K562 (cell line): ENCODE measurements around the gene LMOD1. TPM values are rescaled to one million over a fixed set of nuclear protein-coding genes. Genes with fewer than 3 reads are reported as not detected.

Source experiments
- ATAC-seq: fragments of 200-7000 bp; cut with Tn5 transposase; 3 replicates; pipeline ENCODE4 v1.9.1; 2020; ENCODE audit warnings: moderate library complexity
- BruUV-seq: library from RNA; stranded (reverse); fragments of 400-500 nt; replicated peaks from 2 replicates; lab custom pipeline; 2021; lab: Mats Ljungman, UMichigan
- CTCF ChIA-PET: fragments of 300-600 bp; formaldehyde crosslinking; extraction: SDS; loops from one replicate; lab custom pipeline; 2021; ENCODE audit warnings: low intra/inter-chr PET ratio; lab: Yijun Ruan, JAX
- POLR2A ChIA-PET: fragments of 300-600, 350-650 bp; sonication (Branson Sonifier 250); formaldehyde crosslinking; extraction: SDS; loops from one replicate; lab custom pipeline; 2021; ENCODE audit warnings: antibody characterized with exemption, inconsistent platforms; lab: Yijun Ruan, JAX
- DNase-seq, 4 experiments: peaks; one replicate each; pipeline versions ENCODE4 v3.0.0 to v3.0.0-alpha.2; 2011 to 2018; ENCODE audit warnings: low spot score in 3 of 4, mixed read lengths in 3 of 4; ENCODE audit errors: extremely low read depth in 1 of 4
- FAIRE-seq: peaks from 2 replicates; lab custom pipeline; 2011; peaks lifted over from hg19 to GRCh38; lab: Jason Lieb, UNC
- H2AFZ ChIP-seq: 2 replicates; pipeline ENCODE4 v1.6.0; 2011; ENCODE audit warnings: low read depth, low read length, control low read depth, inconsistent platforms
- H3K27ac ChIP-seq: fragments of 200-600 bp; 3 replicates; pipeline ENCODE4 v1.8.0; 2011; ENCODE audit warnings: low read depth, mild to moderate bottlenecking, control low read depth, inconsistent platforms, low read length, moderate library complexity, mixed read lengths; ENCODE audit errors: extremely low read depth
- H3K27me3 ChIP-seq, 2 experiments: fragments of 300-600 bp in 1 of 2; 2 replicates in 1 of 2; 3 replicates in 1 of 2; pipeline versions ENCODE4 v1.6.0 to v1.8.0; 2011; ENCODE audit warnings: inconsistent platforms in 2 of 2, low read length in 2 of 2, mild to moderate bottlenecking in 1 of 2, mixed read lengths in 1 of 2, moderate library complexity in 1 of 2; ENCODE audit not compliant: control insufficient read depth in 2 of 2, insufficient read depth in 2 of 2
- H3K36me3 ChIP-seq: fragments of 300-600 bp; 3 replicates; pipeline ENCODE4 v1.8.0; 2011; ENCODE audit warnings: mild to moderate bottlenecking, low read length, inconsistent platforms; ENCODE audit not compliant: control insufficient read depth, insufficient read depth
- H3K4me1 ChIP-seq, 2 experiments: fragments of 200-600 bp in 1 of 2; replicated peaks in 1 of 2; 2 replicates in 1 of 2; 3 replicates in 1 of 2; pipeline versions ENCODE4 v1.5.1 to v1.8.0; 2011; ENCODE audit warnings: inconsistent platforms in 2 of 2, low read length in 2 of 2, mild to moderate bottlenecking in 1 of 2, mixed read lengths in 1 of 2, moderate library complexity in 1 of 2; ENCODE audit not compliant: control insufficient read depth in 2 of 2, insufficient read depth in 2 of 2
- H3K4me2 ChIP-seq: 2 replicates; pipeline ENCODE4 v1.6.1; 2011; ENCODE audit warnings: low read length, control low read depth, inconsistent platforms, mixed read lengths; ENCODE audit not compliant: insufficient read depth
- H3K4me3 ChIP-seq: fragments of 200-600 bp; sonication (generic), shearing (Covaris generic); 2 replicates; pipeline ENCODE4 v1.5.1; 2016; ENCODE audit warnings: control low read depth, inconsistent platforms
- H3K79me2 ChIP-seq: fragments of 200-600 bp; 3 replicates; pipeline ENCODE4 v1.8.0; 2011; ENCODE audit warnings: low read length, inconsistent platforms; ENCODE audit not compliant: control insufficient read depth, insufficient read depth
- H3K9ac ChIP-seq, 2 experiments: 2 replicates each; pipeline versions ENCODE4 v1.6.0 to v1.6.1; 2011; ENCODE audit warnings: low read depth in 2 of 2, low read length in 2 of 2, control low read depth in 1 of 2, inconsistent platforms in 1 of 2, mild to moderate bottlenecking in 1 of 2, mixed read lengths in 1 of 2; ENCODE audit not compliant: insufficient read depth in 1 of 2
- H3K9me1 ChIP-seq: one replicate; pipeline ENCODE4 v1.6.0; 2011; ENCODE audit warnings: inconsistent platforms, mild to moderate bottlenecking, low read length, moderate library complexity; ENCODE audit not compliant: control insufficient read depth, insufficient read depth
- H3K9me3 ChIP-seq: replicated peaks from 2 replicates; pipeline ENCODE4 v1.5.1; 2011; ENCODE audit warnings: low read depth, low read length, inconsistent platforms; ENCODE audit not compliant: control insufficient read depth, insufficient read depth
- H4K20me1 ChIP-seq: replicated peaks from 2 replicates; pipeline ENCODE4 v1.6.1; 2011; ENCODE audit warnings: low read length, inconsistent platforms, mixed read lengths; ENCODE audit not compliant: control insufficient read depth, insufficient read depth
- CREBBP ChIP-seq: IDR thresholded peaks from one replicate; pipeline ENCODE4 v1.6.1; 2012; ENCODE audit warnings: low read depth, mild to moderate bottlenecking, control low read depth, inconsistent platforms, low read length
- DLX4 ChIP-seq: fragments of 250-450 bp; sonication (Bioruptor Pico); IDR thresholded peaks from 2 replicates; pipeline ENCODE4 v1.6.1; 2021; ENCODE audit warnings: mild to moderate bottlenecking
- ELF2 ChIP-seq: fragments of 250-450 bp; sonication (Bioruptor Pico); IDR thresholded peaks from 2 replicates; pipeline ENCODE4 v1.5.0; 2021; ENCODE audit warnings: mild to moderate bottlenecking
- ESRRA ChIP-seq: fragments of 450-650 bp; IDR thresholded peaks from 2 replicates; pipeline ENCODE4 v1.6.1; 2014; ENCODE audit warnings: low read depth, mild to moderate bottlenecking, moderate library complexity, borderline replicate concordance
- ETS1 ChIP-seq: conservative IDR thresholded peaks from 2 replicates; pipeline ENCODE4 v1.6.1; 2011; ENCODE audit warnings: low read depth, mild to moderate bottlenecking, low read length; ENCODE audit not compliant: control insufficient read depth
- GMEB1 ChIP-seq: fragments of 250-450 bp; sonication (Bioruptor Pico); IDR thresholded peaks from 2 replicates; pipeline ENCODE4 v1.4.0; 2020; ENCODE audit warnings: mild to moderate bottlenecking
- HEY1 ChIP-seq: fragments of 250-450 bp; sonication (Bioruptor Pico); IDR thresholded peaks from 2 replicates; pipeline ENCODE4 v1.5.0; 2020; ENCODE audit warnings: mild to moderate bottlenecking, moderate library complexity, borderline replicate concordance
- HOXB6 ChIP-seq: fragments of 250-450 bp; sonication (Bioruptor Pico); IDR thresholded peaks from 2 replicates; pipeline ENCODE4 v1.5.1; 2022; ENCODE audit warnings: mild to moderate bottlenecking, borderline replicate concordance
- IRF2 ChIP-seq: sonication (generic); formaldehyde crosslinking; IDR thresholded peaks from 2 replicates; pipeline ENCODE4 v1.8.1; 2022; ENCODE audit warnings: mild to moderate bottlenecking, missing genetic modification reagents
- POLR2B ChIP-seq: fragments of 450-650 bp; IDR thresholded peaks from 2 replicates; pipeline ENCODE4 v1.6.1; 2018; ENCODE audit warnings: low read depth; ENCODE audit not compliant: partially characterized antibody
- RBM39 ChIP-seq: fragments of 200-400 bp; formaldehyde crosslinking; optimal IDR thresholded peaks from 2 replicates; pipeline ENCODE3; 2018; ENCODE audit warnings: low read depth, low read length
- SAFB ChIP-seq: fragments of 200-400 bp; formaldehyde crosslinking; IDR thresholded peaks from 2 replicates; pipeline ENCODE4 v1.6.1; 2017; ENCODE audit warnings: low read depth, low read length, borderline replicate concordance
- SAP30 ChIP-seq: fragments of 200-600 bp; sonication (generic); IDR thresholded peaks from 2 replicates; pipeline ENCODE4 v1.6.1; 2012; ENCODE audit warnings: borderline replicate concordance, low read depth, mild to moderate bottlenecking, moderate library complexity, low read length, control low read depth, inconsistent platforms; ENCODE audit not compliant: insufficient read depth, poor library complexity, severe bottlenecking
- SP2 ChIP-seq: IDR thresholded peaks from 2 replicates; pipeline ENCODE4 v1.6.1; 2011; ENCODE audit warnings: mild to moderate bottlenecking, low read depth, low read length, moderate library complexity; ENCODE audit not compliant: poor library complexity, severe bottlenecking; ENCODE audit errors: extremely low read depth
- ZBED1 ChIP-seq: IDR thresholded peaks from 2 replicates; pipeline ENCODE4 v1.6.1; 2014
- ZNF655 ChIP-seq: fragments of 250-450 bp; sonication (Bioruptor Pico); IDR thresholded peaks from 2 replicates; pipeline ENCODE4 v1.5.0; 2021
- WGBS: fragments of 100-300 bp; shearing (Covaris generic); methylation state at CpG from one replicate; pipeline ENCODE4 v1.1.6; 2016; ENCODE audit warnings: low coverage, mixed read lengths; ENCODE audit not compliant: insufficient coverage; ENCODE audit errors: missing lambda C conversion rate; 5-methylcytosine and 5-hydroxymethylcytosine counted together
- in situ Hi-C: fragments of 300-500 bp; cut with MboI; formaldehyde crosslinking; loops from 4 replicates; pipeline ENCODE4 v1.15.0; 2018; ENCODE audit warnings: inconsistent platforms, mixed read lengths
- intact Hi-C: fragments of 100-400 bp; cut with micrococcal nuclease; formaldehyde crosslinking; loops from 2 replicates; pipeline ENCODE4 v1.14.2; 2022
- polyA plus RNA-seq, 8 experiments: library from polyadenylated mRNA; depleted of rRNA in 4 of 8; stranded (reverse) in 5 of 8; unstranded in 3 of 8; fragments of >200 nt; fragmentation: Nextera tagmentation in 2 of 8; fragmentation: Illumina TruSeq in 1 of 8; extraction: Ambion mirVana in 2 of 8; extraction: Trizol in 1 of 8; gene quantifications; 2 replicates each; pipeline versions ENCODE4 v1.2.1 to v1.2.3, GENCODE V29; 2011 to 2014; ENCODE audit warnings: inconsistent platforms in 1 of 8, missing spikeins in 1 of 8
- total RNA-seq, 7 experiments: library from RNA; depleted of rRNA in 6 of 7; stranded (reverse); fragments of >200 nt in 6 of 7; fragmentation: Illumina TruSeq in 2 of 7; extraction: Trizol in 2 of 7; gene quantifications; 2 replicates each; pipeline versions ENCODE4 v1.2.1 to v1.2.3, GENCODE V29; 2011 to 2021; ENCODE audit warnings: low replicate concordance in 1 of 7

The LMOD1 gene
- total and polyA plus RNA-seq, 9 of the 15 experiments (the other 6 are each of a cell fraction or from before 2014, with no cell fraction given) = 0.03 to 0.54 (median 0.38) TPM; not detected in 1

- FAIRE-seq = peak; percentile 84
- WGBS = under 1% methylated on average over 41 of the region's 80 CpGs
- BruUV-seq = no TSS peak
- POLR2A ChIA-PET = interaction anchor here (0.6 to 3.7 kb wide), 13 partner anchors 9 to 156 kb away, joined by 3 to 15 read pairs (median 5); partner anchors contain the start of gene TIMM17A
- peak within 1 kb of the TSS; percentile 91 for H2AFZ ChIP-seq
- peak within 1 kb of the TSS; percentile 99 for H3K4me3 ChIP-seq
- H3K27me3 ChIP-seq = no peaks in the 10 kb centered on the region
- peak within 1 kb of the TSS; percentile 98 for H3K4me2 ChIP-seq
- no peaks in the 10 kb centered on the region for H3K9me1 ChIP-seq
- in situ Hi-C loops = no loop called here
- peaks cover 10% of the 10 kb centered on the region; the same call in 1 of the 2 replicates for H4K20me1 ChIP-seq
- peaks cover 25% of the 10 kb centered on the region; the same call in 2 of the 3 replicates for H3K36me3 ChIP-seq
- H3K79me2 ChIP-seq = peaks cover 44% of the 10 kb centered on the region
- peak; percentile 92 for ATAC-seq
- H3K27ac ChIP-seq = peak within 1 kb of the TSS; percentile 91
- CTCF ChIA-PET = interaction anchor here (0.6 to 1.8 kb wide), 3 partner anchors 86 to 134 kb away, joined by 3 to 6 read pairs (median 4); no protein-coding TSS in a partner anchor
- intact Hi-C loops = no loop called here
- H3K9ac ChIP-seq = peak within 1 kb of the TSS; percentile 91 to 99
- peaks cover 9 to 19% of the 10 kb centered on the region in 2 experiments; a peak in 4 of 5 replicates for H3K4me1 ChIP-seq
- DNase-seq = peak; percentile 82 to 89 (median 84)
- no peaks in the 10 kb centered on the region for H3K9me3 ChIP-seq
- TF ChIP-seq POLR2B (peak; percentile 53), IRF2 (no peak), SAFB (peak; percentile 52), RBM39 (peak; percentile 63), ETS1 (peak; percentile 86), HOXB6 (CRISPR knock-in tag) (no peak), CREBBP (no peak), GMEB1 (CRISPR knock-in tag) (peak; percentile 38; the same call in 1 of the 2 replicates), ZBED1 (peak; percentile 59; the same call in 1 of the 2 replicates), SP2 (no peak), ESRRA (peak; percentile 63; the same call in 1 of the 2 replicates), DLX4 (CRISPR knock-in tag) (no peak), ELF2 (peak; percentile 74), HEY1 (no peak), SAP30 (peak; percentile 72), ZNF655 (CRISPR knock-in tag) (no peak)
Measured at GRCh38 chr1:201982623-201983379, 36.5 kb upstream of the LMOD1 start, which contains the start of gene RNPEP. TSS of gene RNPEP (plus strand) at chr1:201982648. CDS start at chr1:201982667, 19 bp downstream.
